Glomerular endothelial cell (primary cell): ENCODE measurements around the gene ATG4C. TPM values are rescaled to one million over a fixed set of nuclear protein-coding genes. Genes with fewer than 3 reads are reported as not detected.
"Not testable (repeated sequence)": the region's sequence is repeated elsewhere in the genome, so short reads cannot be mapped to it uniquely, and the experiment has no call there.

Source experiments
- DNase-seq: peaks from one replicate; pipeline ENCODE4 v3.0.0-alpha.2; 2011; ENCODE audit warnings: low read depth, low spot score; ENCODE audit errors: extremely low read depth
- total RNA-seq: library from RNA; depleted of rRNA; stranded (reverse); fragments of >200 nt; gene quantifications from 2 replicates; pipeline ENCODE4 v1.2.3, GENCODE V29; 2015

ATG4C gene, protein sequence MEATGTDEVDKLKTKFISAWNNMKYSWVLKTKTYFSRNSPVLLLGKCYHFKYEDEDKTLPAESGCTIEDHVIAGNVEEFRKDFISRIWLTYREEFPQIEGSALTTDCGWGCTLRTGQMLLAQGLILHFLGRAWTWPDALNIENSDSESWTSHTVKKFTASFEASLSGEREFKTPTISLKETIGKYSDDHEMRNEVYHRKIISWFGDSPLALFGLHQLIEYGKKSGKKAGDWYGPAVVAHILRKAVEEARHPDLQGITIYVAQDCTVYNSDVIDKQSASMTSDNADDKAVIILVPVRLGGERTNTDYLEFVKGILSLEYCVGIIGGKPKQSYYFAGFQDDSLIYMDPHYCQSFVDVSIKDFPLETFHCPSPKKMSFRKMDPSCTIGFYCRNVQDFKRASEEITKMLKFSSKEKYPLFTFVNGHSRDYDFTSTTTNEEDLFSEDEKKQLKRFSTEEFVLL
- 4.2 and 27.1 TPM in 2 replicates for total RNA-seq

GRCh38 chr1:62783736-62784508 is at the start of gene ATG4C:
Gene ATG4C, plus strand, starts transcription at chr1:62784132. Its CDS starts 19,655 bp downstream, at chr1:62803787.
- peak; percentile 93 for DNase-seq

- DNase-seq: no peak
Measured at GRCh38 chr1:62735491-62736171, 48.3 kb upstream of the ATG4C start.

- not testable (repeated sequence) for DNase-seq
Measured at GRCh38 chr1:62740701-62741100, 43.2 kb upstream of the ATG4C start.

DNA sequence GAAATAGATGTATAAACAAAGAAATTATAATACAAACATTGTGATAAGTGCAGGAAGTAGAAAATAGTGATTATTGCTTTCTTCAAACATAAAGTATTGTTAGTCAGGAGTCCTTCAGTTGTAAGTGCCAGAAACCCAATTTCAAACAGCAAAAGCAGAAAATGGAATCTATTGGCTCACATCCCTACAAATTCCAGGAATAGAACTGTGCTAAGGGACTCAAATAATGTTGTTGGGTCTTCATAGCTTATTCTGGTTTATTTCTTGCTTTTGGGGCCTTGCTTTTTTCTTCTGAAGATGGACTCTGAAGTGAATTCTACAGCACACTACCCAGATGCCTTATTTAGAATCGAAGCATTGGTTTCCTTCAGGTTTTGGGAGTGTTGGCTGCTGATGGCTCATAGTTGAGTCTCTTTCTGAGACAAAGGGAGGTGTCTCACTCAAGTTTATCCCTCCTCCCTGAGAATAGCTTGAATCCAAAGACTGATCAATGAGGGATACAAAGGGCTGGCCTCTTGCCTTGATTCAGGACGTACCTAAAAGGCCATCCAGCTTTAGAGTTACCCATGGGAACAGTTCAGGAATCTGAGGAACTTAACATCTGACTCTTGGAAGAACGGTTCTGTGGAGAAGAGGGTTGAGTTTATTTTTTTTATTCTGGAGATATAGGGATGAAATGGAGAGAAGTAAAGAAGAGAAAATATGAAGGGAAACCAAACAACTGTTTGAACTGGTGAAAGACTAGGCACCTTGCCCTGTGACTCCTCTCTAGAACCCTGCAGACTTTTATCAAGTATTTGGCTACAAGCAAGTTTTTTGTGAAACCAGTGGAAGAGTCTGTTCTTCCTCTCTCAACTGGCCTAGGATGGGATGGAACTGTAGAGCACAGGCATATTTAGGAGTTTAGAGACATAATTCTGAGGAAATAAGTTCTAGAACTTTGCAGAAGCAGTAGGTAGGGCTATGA is 39.0 kb upstream of the ATG4C start:
- no peak for DNase-seq

GRCh38 chr1:62746086-62746808 is 37.7 kb upstream of the ATG4C start:
- peak; percentile 27 for DNase-seq

GRCh38 chr1:62746809-62747138 is 37.2 kb upstream of the ATG4C start:
- no peak for DNase-seq

GRCh38 chr1:62753031-62753965 is 30.6 kb upstream of the ATG4C start:
- DNase-seq: no peak

DNA sequence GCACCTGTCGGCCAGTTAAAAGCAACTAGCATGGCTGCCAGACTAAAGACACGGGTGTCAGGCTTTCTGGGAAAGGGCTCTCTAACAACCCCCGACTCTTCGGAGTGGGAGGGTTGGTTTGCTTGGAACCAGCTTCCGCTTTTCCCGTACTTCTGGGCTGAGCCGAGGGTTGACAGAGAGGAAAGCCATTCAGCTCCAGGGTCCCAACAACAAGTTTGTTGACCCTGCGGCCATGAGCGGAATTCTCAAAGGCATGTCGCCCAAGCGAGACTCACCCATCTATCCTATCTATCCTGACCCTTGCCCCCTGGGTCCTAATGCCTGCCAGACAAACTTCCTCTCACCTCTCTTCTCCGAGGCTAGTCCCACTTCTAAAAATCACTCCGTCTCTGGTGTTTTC is 29.0 kb upstream of the ATG4C start:
- DNase-seq: not testable (repeated sequence)

- DNase-seq: not testable (repeated sequence)
Measured at GRCh38 chr1:62756255-62756884, 27.6 kb upstream of the ATG4C start.

DNA sequence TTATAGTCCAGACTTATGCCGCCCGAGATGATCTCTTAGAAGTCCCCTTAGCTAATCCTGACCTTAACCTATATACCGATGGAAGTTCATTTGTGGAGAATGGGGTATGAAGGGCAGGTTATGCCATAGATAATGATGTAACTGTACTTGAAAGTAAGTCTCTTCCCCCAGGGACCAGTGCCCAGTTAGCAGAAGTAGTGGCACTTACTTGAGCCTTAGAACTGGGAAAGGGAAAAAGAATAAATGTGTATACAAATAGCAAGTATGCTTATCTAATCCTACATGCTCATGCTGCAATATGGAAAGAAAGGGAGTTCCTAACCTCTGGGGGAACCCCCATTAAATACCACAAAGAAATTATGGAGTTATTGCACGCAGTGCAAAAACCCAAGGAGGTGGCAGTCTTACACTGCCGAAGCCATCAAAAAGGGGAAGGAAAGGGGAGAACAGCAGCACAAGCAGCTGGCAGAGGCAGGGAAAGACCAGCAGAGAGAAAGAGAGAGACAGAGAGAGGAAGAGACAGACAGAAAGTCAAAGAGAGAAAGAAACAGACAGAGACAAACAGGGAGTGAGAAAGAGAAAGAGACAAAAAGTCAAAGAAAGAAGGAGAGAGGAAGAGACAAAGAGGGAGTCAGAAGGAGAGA is 24.6 kb upstream of the ATG4C start:
- not testable (repeated sequence) for DNase-seq

DNA sequence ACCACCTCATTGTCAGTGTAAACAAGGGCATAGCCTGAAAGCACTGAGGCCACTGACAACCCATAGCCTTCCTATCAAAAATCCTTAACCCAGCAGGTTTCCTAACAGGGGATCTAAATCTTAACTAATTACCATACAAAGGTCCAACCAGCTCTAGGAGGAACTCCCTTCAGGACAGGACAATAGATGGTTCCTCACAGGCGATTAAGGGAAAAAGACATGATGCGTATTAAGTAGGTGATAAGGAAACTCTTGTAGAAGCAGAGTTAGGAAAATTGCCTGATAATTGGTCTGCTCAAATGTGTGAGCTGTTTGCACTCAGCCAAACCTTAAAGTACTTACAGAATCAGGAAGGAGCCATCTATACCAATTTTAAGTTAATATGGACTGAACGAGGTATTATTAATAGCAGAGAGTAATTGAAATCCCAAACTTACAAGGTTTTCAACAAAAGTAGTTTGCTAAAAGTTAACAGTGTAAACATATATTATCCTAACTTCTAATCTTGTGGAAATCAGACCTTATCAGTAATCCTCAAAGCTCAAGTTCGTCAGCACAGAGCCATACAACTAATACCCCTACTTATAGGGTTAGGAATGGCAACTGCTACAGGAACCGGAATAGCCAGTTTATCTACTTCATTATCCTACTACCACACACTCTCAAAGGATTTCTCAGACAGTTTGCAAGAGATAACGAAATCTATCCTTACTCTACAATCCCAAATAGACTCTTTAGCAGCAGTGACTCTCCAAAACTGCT is 23.7 kb upstream of the ATG4C start:
- DNase-seq: not testable (repeated sequence)

DNA sequence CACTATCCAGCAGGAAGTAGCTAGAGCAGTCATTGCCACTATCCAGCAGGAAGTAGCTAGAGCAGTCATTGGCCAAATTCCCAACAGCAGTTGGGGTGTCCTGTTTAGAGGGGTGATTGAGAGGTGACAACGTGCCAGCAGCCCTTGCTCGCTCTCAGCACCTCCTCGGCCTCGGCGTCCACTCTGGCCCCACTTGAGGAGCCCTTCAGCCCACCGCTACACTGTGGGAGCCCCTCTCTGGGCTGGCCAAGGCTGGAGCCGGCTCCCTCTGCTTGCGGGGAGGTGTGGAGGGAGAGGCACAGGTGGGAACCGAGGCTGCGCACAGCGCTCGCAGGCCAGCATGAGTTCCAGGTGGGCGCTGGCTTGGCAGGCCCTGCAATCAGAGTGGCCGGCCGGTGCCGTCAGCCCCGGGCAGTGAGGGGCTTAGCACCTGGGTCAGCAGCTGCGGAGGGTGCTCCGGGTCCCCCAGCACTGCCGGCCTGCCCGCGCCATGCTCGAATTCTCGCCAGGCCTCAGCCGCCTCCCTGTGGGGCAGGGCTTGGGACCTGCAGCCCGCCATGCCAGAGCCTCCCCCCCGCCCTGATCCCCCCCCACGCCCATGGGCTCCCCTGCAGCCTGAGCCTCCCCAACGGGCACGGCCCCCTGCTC is 22.6 kb upstream of the ATG4C start:
- not testable (repeated sequence) for DNase-seq

- DNase-seq: not testable (repeated sequence)
Measured at GRCh38 chr1:62762027-62762426, 21.9 kb upstream of the ATG4C start.

DNA sequence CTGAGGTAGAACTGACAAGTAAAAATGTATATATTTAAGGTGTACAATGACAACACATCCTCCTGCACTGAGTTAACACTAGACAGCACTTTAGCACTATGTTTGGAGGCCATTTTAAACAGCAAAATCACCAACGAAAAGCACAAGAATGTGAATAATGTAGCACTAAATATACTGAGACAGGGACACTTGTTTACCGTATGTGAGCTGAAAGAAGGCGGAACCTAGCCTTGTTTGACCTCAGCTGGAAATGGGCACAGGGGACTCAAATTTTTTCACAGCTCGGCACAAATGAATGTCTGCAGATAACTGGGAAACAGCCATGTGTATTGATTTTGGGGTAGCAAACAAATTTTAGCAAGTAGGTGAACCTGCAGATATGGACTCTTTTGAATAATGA is 18.0 kb upstream of the ATG4C start:
- no peak for DNase-seq

GRCh38 chr1:62768551-62768950 is 15.4 kb upstream of the ATG4C start:
- not testable (repeated sequence) for DNase-seq

DNA sequence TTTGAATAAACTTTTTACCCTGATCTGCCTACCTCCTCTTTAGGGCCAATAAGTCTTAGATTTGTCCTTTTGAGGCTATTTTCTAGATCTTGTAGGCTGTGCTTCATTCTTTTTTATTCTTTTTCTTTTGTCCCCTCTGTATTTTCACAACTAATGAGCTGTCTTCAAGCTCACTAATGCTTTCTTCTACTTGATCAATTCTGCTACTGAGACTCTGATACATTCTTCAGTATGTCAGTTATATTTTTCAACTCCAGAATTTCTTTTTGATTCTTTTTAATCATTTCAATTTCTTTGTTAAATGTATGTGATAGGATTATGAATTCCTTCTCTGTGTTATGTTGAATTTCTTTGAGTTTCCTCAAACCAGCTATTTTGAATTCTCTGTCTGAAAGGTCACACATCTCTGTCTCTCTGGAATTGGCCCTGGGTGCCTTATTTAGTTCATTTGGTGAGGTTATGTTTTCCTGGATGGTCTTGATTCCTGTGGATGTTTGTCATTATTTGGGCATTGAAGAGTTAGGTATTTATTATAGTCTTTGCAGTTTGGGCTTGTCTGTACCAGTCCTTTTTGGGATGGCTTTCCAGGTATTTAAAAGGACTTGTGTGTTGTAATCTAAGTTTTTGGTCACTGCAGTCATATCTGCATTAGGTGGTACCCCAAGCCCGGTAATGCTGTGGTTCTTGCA is 11.2 kb upstream of the ATG4C start:
- no peak for DNase-seq
